ENCODE measurements around the gene BACH2. TPM values are rescaled to one million over a fixed set of nuclear protein-coding genes. Genes with fewer than 3 reads are reported as not detected.
"Not testable (repeated sequence)": the region's sequence is repeated elsewhere in the genome, so short reads cannot be mapped to it uniquely, and the experiment has no call there.

The BACH2 gene
- total RNA-seq, 1 experiment from 2014 or later = not detected

- H3K36me3 ChIP-seq = no peaks in the 10 kb centered on the region
- H3K9me3 ChIP-seq = no peaks in the 10 kb centered on the region
- no peaks in the 10 kb centered on the region for H3K27me3 ChIP-seq
- DNase-seq = no peak
- no peak overlapping the region for H3K4me3 ChIP-seq
Measured at GRCh38 chr6:90126181-90126580, 170.5 kb downstream of the BACH2 start.

DNA sequence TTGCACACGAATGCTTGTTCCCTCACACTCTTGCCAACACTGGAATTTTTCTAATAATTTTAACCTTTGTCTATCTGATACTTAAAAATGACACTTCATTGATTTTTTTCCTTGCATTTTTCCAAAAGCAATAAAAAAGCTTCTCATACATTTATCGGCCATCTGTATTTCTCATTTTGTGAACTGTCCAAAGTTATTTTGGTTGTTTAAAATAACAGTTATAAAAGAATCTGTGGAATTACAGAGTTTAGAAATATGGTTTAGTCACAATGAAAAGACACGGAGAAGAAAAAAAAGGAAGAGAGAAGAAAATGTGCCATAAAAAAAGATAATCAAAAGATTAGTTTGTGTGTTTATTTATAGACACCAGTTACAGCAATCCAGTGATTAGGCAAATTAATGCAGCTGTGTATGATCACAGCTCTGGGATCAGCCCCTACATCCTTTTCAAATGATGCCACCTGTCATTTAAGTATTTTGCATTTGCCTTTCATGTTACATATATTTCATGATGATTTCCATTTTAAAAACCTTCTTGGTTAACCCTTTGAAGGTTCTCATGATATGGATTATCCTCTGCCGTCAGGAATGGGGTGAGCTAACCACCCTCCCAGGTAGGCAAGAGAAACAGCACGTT is 171.7 kb downstream of the BACH2 start:
- Histone ChIP-seq H3K27me3 (no peaks in the 10 kb centered on the region), H3K36me3 (no peaks in the 10 kb centered on the region), H3K9me3 (no peaks in the 10 kb centered on the region), H3K4me3 (no peak overlapping the region)
- no peak for DNase-seq

- no peaks in the 10 kb centered on the region for H3K9me3 ChIP-seq
- no peaks in the 10 kb centered on the region for H3K36me3 ChIP-seq
- no peak overlapping the region for H3K4me3 ChIP-seq
- DNase-seq = no peak
- H3K27me3 ChIP-seq = no peaks in the 10 kb centered on the region
Measured at GRCh38 chr6:90123831-90124230, 172.8 kb downstream of the BACH2 start.

GRCh38 chr6:90121982-90122381 is 174.7 kb downstream of the BACH2 start:
- H3K27me3 ChIP-seq = no peaks in the 10 kb centered on the region
- no peak overlapping the region for H3K4me3 ChIP-seq
- no peaks in the 10 kb centered on the region for H3K36me3 ChIP-seq
- DNase-seq = peak; percentile 66
- no peaks in the 10 kb centered on the region for H3K9me3 ChIP-seq

GRCh38 chr6:90120327-90120726 is 176.3 kb downstream of the BACH2 start:
- Histone ChIP-seq H3K4me3 (no peak overlapping the region), H3K9me3 (no peaks in the 10 kb centered on the region), H3K36me3 (no peaks in the 10 kb centered on the region), H3K27me3 (no peaks in the 10 kb centered on the region)
- no peak for DNase-seq

- Histone ChIP-seq H3K4me3 (no peak overlapping the region), H3K9me3 (no peaks in the 10 kb centered on the region), H3K27me3 (no peaks in the 10 kb centered on the region), H3K36me3 (no peaks in the 10 kb centered on the region)
- no peak for DNase-seq
Measured at GRCh38 chr6:90119618-90120017, 177.0 kb downstream of the BACH2 start.

DNA sequence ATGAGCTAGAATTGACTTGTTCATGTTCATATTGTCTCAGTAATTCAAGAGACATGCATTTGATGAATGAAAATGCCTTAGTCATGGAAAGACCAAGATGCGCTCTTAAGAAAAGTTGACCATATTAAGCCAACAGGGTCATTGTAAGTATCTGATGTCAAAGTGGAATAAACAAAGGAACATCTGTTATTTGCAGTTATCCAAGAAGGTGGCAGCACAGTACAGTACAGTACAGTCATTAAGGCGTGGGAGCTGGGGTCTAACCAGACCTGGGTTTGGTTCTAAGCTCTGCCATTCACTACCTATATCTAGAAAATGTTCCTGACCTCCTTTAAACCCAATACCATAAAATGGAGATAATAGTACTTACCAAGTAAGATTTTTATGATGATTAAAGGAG is 178.1 kb downstream of the BACH2 start:
- Histone ChIP-seq H3K4me3 (no peak overlapping the region), H3K36me3 (no peaks in the 10 kb centered on the region), H3K9me3 (peaks cover 4% of the 10 kb centered on the region; the same call in 1 of the 2 replicates), H3K27me3 (no peaks in the 10 kb centered on the region)
- no peak for DNase-seq

- Histone ChIP-seq H3K9me3 (peaks cover 7% of the 10 kb centered on the region), H3K4me3 (no peak overlapping the region), H3K27me3 (no peaks in the 10 kb centered on the region), H3K36me3 (no peaks in the 10 kb centered on the region)
- DNase-seq = no peak
Measured at GRCh38 chr6:90118069-90118468, 178.6 kb downstream of the BACH2 start.

DNA sequence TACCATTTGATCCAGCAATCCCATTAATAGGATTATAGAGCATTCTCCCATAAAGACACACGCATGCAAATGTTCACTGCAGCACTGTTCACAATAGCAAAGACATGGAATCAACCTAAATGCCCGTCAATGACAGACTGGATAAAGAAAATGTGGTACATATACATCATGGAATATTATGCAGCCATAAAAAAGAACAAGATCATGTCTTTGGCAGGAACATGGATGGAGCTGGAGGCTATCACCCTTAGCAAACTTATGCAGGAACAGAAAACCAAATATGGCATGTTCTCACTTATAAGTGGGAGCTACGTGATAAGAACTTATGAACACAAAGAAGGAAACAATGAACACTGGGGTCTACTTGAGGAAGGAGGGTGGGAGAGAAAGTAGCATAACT is 180.5 kb downstream of the BACH2 start:
- H3K27me3 ChIP-seq, H3K4me3 ChIP-seq, H3K36me3 ChIP-seq, H3K9me3 ChIP-seq, DNase-seq: not testable (repeated sequence)

- H3K36me3 ChIP-seq = no peaks in the 10 kb centered on the region
- H3K27me3 ChIP-seq = no peaks in the 10 kb centered on the region
- peaks cover 7% of the 10 kb centered on the region for H3K9me3 ChIP-seq
- DNase-seq = no peak
- H3K4me3 ChIP-seq = no peak overlapping the region
Measured at GRCh38 chr6:90113389-90113788, 183.3 kb downstream of the BACH2 start.

DNA sequence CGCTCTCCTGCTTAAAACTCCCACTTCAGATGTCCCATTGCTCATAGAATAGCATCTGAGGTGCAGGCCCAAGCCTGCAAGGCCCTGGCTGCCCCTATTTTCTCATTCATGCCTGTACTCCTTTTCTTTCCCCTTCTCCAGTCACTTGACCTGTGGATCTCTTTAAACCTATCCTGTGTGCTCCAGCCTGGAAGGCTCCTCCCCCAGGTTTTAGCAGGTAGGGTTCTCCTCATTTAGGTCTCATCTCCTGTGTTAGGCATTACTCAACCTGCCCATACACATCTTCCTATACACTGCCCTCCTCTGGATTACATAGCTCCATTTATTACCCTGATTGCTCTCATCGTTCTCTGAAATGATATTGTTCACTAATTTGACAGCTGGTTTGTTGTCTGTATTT is 185.3 kb downstream of the BACH2 start:
- no peak overlapping the region for H3K4me3 ChIP-seq
- no peaks in the 10 kb centered on the region for H3K36me3 ChIP-seq
- peaks cover 7% of the 10 kb centered on the region for H3K9me3 ChIP-seq
- DNase-seq = no peak
- H3K27me3 ChIP-seq = no peaks in the 10 kb centered on the region

DNA sequence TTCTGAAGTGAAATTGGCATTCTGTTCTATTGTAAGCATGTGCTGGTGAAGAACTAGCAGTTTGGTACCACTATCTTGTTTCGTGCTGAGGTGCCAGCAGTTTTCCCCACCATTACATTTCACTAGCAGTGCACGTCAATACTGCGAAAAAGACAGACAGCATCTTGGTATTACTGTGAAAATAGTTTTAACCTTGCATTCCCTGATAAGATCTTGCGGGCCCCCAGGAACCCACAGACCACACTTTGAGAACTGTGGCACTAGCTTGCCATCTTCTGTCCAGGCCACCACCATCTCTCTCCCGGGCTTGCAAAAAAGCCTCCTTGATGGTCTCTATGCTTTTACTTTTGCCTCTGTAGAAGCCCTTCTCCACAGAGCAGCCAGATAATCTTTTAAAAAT is 185.7 kb downstream of the BACH2 start:
- H3K27me3 ChIP-seq = no peaks in the 10 kb centered on the region
- DNase-seq = no peak
- H3K4me3 ChIP-seq = no peak overlapping the region
- no peaks in the 10 kb centered on the region for H3K36me3 ChIP-seq
- peaks cover 7% of the 10 kb centered on the region for H3K9me3 ChIP-seq

DNA sequence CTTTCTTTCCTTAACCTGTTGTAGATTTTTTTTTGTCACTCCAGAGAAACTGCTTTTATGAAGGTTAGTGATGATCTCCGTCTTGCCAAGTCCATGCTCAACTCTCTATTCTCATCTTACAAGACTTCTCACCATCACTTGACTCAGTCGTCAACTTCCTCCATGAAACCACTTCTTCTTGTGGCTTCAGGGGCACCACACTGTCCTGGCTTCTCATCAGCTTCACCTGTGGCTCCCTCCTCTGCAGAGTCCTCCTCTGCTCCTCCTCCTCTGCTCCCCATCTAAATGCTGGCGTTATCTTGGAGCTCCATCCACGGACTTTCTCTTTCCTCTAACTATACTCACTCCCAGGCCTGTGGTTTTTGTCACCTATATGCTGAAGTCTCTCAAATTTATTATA is 187.5 kb downstream of the BACH2 start:
- Histone ChIP-seq H3K27me3 (no peaks in the 10 kb centered on the region), H3K9me3 (peaks cover 5% of the 10 kb centered on the region), H3K36me3 (no peaks in the 10 kb centered on the region), H3K4me3 (no peak overlapping the region)
- DNase-seq = no peak

DNA sequence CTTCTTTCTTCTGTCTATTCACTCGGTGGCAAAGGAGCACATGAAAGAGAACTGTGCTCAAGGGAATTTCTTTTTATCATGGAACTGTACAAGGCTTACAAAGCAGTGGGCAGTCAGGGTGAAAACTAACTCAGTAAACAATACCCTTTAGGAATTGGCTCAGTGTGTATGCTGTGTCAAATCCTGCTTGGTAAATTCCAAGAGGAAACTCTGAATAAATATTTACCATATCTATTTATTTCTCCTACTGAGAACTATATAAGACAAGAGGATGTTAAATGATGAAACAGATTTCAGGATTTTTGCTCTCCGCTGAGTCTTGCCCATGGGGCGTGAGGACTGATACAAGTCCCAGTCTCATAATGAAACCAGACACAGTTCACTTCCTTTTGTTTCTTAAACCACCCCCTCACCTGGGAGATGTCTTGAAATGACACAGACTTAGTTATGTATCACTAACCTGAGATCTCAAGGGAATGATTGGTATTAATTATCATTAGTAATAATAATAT is 188.8 kb downstream of the BACH2 start:
- no peaks in the 10 kb centered on the region for H3K9me3 ChIP-seq

DNA sequence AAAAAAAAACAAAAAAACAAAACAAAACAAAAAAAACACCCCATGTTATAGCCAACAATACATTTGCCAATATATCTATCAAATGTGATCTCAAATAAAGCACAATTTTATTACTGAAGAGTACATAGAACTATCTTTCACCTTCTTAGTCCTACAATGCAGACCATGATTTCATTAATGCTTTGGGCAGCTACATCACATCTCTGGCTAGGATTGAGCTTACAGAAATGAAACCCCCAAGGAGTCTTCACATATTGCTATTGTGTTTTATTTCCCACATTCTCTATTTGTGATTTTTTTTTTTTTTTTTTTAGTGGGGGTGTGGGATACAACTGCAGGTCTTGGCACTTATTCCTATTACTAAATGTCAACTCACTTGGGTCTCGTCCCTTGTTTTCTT is 189.3 kb downstream of the BACH2 start:
- Histone ChIP-seq H3K9me3 (no peaks in the 10 kb centered on the region), H3K4me3 (no peak overlapping the region), H3K27me3 (no peaks in the 10 kb centered on the region), H3K36me3 (no peaks in the 10 kb centered on the region)
- DNase-seq = no peak

More for the DNA sequence above, 188.8 kb downstream of the BACH2 start:
- DNase-seq = no peak
- no peak overlapping the region for H3K4me3 ChIP-seq
- H3K36me3 ChIP-seq = no peaks in the 10 kb centered on the region
- no peaks in the 10 kb centered on the region for H3K27me3 ChIP-seq

- no peak overlapping the region for H3K4me3 ChIP-seq
- DNase-seq = no peak
- no peaks in the 10 kb centered on the region for H3K36me3 ChIP-seq
- H3K9me3 ChIP-seq = peaks cover 2% of the 10 kb centered on the region; the same call in 1 of the 2 replicates
- no peaks in the 10 kb centered on the region for H3K27me3 ChIP-seq
Measured at GRCh38 chr6:90106449-90106848, 190.2 kb downstream of the BACH2 start.

- no peak overlapping the region for H3K4me3 ChIP-seq
- H3K27me3 ChIP-seq = no peaks in the 10 kb centered on the region
- no peak for DNase-seq
Measured at GRCh38 chr6:90105506-90106170, 191.0 kb downstream of the BACH2 start.

More at GRCh38 chr6:90105506-90106170, 191.0 kb downstream of the BACH2 start:
- no peaks in the 10 kb centered on the region for H3K36me3 ChIP-seq
- H3K9me3 ChIP-seq = peaks cover 5% of the 10 kb centered on the region; the same call in 1 of the 2 replicates

All from MG63 (cell line).